Measurements from ENCODE around the gene STAC2. TPM values are rescaled to one million over a fixed set of nuclear protein-coding genes. Genes with fewer than 3 reads are reported as not detected.

Gene STAC2
- total and polyA plus RNA-seq, 9 of the 15 experiments (the other 6 are each of a cell fraction or from before 2014, with no cell fraction given): not detected

GRCh38 chr17:39200070-39200879, 25.5 kb downstream of the STAC2 start, which contains the start of gene RPL19 (continued):
- TF ChIP-seq, protein P1, sequence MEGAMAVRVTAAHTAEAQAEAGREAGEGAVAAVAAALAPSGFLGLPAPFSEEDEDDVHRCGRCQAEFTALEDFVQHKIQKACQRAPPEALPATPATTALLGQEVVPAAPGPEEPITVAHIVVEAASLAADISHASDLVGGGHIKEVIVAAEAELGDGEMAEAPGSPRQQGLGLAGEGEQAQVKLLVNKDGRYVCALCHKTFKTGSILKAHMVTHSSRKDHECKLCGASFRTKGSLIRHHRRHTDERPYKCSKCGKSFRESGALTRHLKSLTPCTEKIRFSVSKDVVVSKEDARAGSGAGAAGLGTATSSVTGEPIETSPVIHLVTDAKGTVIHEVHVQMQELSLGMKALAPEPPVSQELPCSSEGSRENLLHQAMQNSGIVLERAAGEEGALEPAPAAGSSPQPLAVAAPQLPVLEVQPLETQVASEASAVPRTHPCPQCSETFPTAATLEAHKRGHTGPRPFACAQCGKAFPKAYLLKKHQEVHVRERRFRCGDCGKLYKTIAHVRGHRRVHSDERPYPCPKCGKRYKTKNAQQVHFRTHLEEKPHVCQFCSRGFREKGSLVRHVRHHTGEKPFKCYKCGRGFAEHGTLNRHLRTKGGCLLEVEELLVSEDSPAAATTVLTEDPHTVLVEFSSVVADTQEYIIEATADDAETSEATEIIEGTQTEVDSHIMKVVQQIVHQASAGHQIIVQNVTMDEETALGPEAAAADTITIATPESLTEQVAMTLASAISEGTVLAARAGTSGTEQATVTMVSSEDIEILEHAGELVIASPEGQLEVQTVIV (CRISPR knock-in tag; IDR thresholded peaks at IDR 0.05; ENCODE audit: borderline replicate concordance): no peak
- TF ChIP-seq CHCHD3 (CRISPR knock-in tag; IDR thresholded peaks at IDR 0.05) (no peak), ZBTB9 (CRISPR knock-in tag; IDR thresholded peaks at IDR 0.05) (no peak), SRSF1 (IDR thresholded peaks at IDR 0.05; ENCODE audit: low read depth, low read length) (peak; percentile 86; the same call in 1 of the 2 replicates), CCNT2 (IDR thresholded peaks at IDR 0.05; ENCODE audit: borderline replicate concordance, extremely low read depth, insufficient read length, low read depth, low read length) (peak; percentile 29), KDM4B (IDR thresholded peaks at IDR 0.05; ENCODE audit: borderline replicate concordance in 2 of 2, low read depth in 1 of 2) (0 out of 4 replicates have a peak, but pooled peaks of 1 of the 2 experiments have one; percentile 47), SP1 (CRISPR knock-in tag; IDR thresholded peaks at IDR 0.05) (peak; percentile 38; the same call in 1 of the 2 replicates), MXD1 (CRISPR knock-in tag; IDR thresholded peaks at IDR 0.05; ENCODE audit: borderline replicate concordance, poor library complexity, severe bottlenecking) (no peak), U2AF1 (optimal IDR thresholded peaks at IDR 0.05; ENCODE audit: low read depth, low read length) (no peak), SPI1 (IDR thresholded peaks at IDR 0.05; ENCODE audit: borderline replicate concordance, low read depth, low read length) (no peak), ZZZ3 (IDR thresholded peaks at IDR 0.05) (no peak), KDM1A (IDR thresholded peaks at IDR 0.05) (no peak)
- TF ChIP-seq, protein P2, sequence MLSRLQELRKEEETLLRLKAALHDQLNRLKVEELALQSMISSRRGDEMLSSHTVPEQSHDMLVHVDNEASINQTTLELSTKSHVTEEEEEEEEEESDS (CRISPR knock-in tag; IDR thresholded peaks at IDR 0.05): no peak
- TF ChIP-seq, protein P3, sequence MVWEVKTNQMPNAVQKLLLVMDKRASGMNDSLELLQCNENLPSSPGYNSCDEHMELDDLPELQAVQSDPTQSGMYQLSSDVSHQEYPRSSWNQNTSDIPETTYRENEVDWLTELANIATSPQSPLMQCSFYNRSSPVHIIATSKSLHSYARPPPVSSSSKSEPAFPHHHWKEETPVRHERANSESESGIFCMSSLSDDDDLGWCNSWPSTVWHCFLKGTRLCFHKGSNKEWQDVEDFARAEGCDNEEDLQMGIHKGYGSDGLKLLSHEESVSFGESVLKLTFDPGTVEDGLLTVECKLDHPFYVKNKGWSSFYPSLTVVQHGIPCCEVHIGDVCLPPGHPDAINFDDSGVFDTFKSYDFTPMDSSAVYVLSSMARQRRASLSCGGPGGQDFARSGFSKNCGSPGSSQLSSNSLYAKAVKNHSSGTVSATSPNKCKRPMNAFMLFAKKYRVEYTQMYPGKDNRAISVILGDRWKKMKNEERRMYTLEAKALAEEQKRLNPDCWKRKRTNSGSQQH (CRISPR knock-in tag; IDR thresholded peaks at IDR 0.05): no peak
- TF ChIP-seq, protein P4, sequence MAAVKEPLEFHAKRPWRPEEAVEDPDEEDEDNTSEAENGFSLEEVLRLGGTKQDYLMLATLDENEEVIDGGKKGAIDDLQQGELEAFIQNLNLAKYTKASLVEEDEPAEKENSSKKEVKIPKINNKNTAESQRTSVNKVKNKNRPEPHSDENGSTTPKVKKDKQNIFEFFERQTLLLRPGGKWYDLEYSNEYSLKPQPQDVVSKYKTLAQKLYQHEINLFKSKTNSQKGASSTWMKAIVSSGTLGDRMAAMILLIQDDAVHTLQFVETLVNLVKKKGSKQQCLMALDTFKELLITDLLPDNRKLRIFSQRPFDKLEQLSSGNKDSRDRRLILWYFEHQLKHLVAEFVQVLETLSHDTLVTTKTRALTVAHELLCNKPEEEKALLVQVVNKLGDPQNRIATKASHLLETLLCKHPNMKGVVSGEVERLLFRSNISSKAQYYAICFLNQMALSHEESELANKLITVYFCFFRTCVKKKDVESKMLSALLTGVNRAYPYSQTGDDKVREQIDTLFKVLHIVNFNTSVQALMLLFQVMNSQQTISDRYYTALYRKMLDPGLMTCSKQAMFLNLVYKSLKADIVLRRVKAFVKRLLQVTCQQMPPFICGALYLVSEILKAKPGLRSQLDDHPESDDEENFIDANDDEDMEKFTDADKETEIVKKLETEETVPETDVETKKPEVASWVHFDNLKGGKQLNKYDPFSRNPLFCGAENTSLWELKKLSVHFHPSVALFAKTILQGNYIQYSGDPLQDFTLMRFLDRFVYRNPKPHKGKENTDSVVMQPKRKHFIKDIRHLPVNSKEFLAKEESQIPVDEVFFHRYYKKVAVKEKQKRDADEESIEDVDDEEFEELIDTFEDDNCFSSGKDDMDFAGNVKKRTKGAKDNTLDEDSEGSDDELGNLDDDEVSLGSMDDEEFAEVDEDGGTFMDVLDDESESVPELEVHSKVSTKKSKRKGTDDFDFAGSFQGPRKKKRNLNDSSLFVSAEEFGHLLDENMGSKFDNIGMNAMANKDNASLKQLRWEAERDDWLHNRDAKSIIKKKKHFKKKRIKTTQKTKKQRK (IDR thresholded peaks at IDR 0.05; ENCODE audit: borderline replicate concordance, low read depth, low read length): no peak

All from K562 (cell line).